GM18499 (cell line): ENCODE measurements around the gene TOPBP1.
A peak's percentile ranks its signal among the peaks of the same experiment; 100 is the strongest.
"Not testable (repeated sequence)": the region's sequence is repeated elsewhere in the genome, so short reads cannot be mapped to it uniquely, and the experiment has no call there.

Source experiments
- ATAC-seq: cut with Tn5 transposase; IDR thresholded peaks from one replicate; pipeline ENCODE4 v1.9.1; 2021; ENCODE audit warnings: moderate number of reproducible peaks; ENCODE audit not compliant: insufficient read depth, unreplicated experiment

The TOPBP1 gene

GRCh38 chr3:133661454-133662277, at the start of gene TOPBP1:
Gene TOPBP1 (minus strand): TSS chr3:133661941. CDS start chr3:133661127, 814 bp downstream.
- ATAC-seq: peak; percentile 62

GRCh38 chr3:133711013-133711412, 49.3 kb upstream of the TOPBP1 start:
- no peak for ATAC-seq

- ATAC-seq: no peak
Measured at GRCh38 chr3:133709139-133709750, 47.5 kb upstream of the TOPBP1 start.

DNA sequence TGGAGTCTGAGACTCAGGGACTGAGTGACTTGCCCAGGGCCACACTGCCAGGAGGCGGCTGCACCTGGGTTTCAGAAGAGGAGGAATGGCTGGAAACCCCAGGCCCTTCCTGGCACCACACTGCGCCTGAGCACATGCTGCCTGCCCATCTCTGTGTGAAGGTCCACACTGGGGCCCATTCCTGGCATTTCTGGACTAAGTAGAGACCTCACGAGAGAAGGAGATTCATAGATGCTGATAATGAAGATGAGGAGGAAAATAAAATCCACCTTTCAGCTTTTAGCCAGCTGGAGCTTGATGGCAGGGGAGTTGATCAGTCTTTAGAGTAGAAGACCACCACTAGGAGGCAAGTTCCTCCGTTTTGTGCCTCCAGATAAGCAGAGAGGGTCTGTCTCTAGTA, 44.3 kb upstream of the TOPBP1 start:
- ATAC-seq: no peak

DNA sequence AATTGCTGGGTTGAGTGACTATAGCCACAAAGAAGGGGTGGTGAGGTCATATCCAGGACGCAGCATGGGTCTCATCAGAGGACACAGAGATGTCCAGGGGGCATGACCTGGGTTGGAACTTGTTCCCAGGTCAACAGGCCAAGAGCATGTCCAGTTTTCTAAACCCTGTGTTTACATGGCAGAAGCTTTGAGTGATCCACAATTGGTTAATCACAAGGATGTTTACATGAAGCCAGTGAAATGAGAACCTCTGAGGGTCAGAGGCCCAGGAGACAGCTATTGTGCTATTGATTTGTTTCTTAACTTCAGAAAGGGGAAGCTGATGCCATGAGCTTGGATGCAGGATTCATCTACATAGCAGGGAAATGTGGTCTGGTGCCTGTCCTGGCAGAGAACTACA, 42.2 kb upstream of the TOPBP1 start:
- no peak for ATAC-seq

GRCh38 chr3:133701435-133702358, 40.0 kb upstream of the TOPBP1 start:
- no peak for ATAC-seq

DNA sequence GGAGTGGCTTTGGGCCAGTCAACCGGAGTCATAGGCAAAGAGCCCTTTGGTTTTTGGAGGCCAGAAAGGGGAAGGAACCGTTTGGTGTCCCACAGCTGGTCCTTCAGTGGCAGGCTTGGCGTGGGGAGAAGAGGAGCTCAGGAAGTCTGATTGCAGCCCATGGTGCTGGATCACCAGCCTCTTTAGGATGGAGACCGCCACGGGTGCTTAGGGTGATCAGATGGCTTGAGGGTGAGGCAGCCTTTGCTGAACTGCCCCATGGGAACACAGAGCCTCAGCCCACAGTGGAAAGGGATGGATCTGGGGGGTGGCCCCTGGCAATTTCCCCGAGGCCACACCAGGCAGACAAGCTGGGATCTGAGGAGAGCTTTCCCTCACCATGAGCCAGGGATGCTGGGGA, 38.6 kb upstream of the TOPBP1 start:
- ATAC-seq: no peak

DNA sequence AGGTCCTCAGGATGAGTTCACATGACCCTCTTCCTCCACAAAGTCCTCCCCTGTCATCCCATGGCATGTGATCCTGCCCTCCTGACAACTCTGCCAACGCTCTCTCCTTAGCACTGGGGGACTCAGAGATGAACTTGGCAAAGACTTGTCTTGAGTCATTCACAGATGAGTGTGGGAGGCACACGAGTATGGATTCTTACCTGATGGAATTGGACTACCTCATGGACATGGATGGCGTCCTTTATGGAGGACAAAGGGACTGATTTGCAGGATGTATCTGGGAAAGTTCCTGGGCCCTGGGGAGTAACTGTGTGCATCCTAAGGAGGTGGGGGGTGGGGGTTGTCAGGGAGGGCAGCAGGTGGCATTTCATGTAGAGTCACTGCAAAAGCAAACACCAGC, 38.2 kb upstream of the TOPBP1 start:
- no peak for ATAC-seq

DNA sequence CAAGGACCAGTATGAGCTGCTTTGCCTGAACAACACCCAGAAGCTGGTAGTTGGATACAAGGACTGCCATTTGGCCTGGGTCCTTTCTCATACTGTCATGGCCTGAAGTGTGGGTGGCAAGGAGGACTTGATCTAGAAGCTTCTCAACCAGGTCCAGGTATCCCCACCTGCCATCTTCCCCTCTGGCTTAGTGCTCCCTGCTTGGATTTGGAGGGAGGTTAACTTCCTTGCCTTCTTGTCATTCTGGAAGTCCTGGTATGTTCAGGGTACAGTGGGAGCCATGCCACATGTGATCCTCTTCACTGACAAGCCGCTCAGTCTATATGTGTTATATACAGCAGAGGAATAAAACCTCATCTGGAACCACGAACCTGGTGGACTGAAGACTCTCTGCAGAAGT, 37.7 kb upstream of the TOPBP1 start:
- no peak for ATAC-seq

DNA sequence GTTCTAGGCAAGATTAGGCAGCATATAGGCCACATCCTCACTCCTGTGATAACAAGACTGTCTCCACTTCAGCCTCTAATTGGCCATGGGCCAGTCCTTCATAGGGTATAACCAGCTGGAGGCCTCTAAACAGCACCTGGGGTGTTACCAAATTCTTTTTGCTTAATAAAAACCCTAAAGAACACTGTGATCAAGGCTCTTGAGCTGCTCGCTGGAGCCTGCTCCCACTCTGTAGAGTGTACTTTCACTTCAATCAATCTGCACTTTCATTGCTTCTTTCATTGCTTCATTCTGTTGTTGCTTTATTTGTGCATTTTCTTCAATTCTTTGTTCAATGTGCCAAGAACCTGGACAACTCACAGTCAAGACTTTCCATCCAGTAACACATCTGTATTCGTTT, 36.2 kb upstream of the TOPBP1 start:
- ATAC-seq: no peak

DNA sequence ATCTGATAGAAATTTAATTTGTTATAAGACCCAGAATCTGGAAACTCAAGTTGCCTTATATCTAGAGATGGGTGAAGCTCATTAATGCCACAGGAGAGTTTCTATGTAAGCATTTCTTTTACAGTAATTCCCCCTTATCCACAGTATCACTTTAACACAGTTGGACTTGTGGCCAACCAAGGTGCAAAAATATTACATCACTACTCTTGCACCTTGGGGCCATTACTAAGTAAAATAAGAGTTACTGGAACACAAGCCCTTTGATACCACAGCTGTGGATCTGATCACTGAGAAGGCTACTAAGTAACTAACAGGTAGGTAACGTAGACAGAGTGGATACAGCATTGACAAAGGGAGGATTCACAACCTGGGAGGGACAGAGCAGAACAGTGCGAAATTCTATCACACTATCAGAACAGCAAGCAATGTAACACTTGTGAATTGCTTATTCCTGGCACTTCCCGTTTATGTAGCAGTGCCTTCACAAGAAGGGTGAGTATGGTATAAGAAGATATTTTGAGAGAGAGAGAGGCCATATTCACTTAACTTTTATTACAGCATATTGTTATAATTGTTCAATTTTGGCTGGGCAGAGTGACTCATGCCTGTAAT, 33.9 kb upstream of the TOPBP1 start:
- ATAC-seq: no peak

DNA sequence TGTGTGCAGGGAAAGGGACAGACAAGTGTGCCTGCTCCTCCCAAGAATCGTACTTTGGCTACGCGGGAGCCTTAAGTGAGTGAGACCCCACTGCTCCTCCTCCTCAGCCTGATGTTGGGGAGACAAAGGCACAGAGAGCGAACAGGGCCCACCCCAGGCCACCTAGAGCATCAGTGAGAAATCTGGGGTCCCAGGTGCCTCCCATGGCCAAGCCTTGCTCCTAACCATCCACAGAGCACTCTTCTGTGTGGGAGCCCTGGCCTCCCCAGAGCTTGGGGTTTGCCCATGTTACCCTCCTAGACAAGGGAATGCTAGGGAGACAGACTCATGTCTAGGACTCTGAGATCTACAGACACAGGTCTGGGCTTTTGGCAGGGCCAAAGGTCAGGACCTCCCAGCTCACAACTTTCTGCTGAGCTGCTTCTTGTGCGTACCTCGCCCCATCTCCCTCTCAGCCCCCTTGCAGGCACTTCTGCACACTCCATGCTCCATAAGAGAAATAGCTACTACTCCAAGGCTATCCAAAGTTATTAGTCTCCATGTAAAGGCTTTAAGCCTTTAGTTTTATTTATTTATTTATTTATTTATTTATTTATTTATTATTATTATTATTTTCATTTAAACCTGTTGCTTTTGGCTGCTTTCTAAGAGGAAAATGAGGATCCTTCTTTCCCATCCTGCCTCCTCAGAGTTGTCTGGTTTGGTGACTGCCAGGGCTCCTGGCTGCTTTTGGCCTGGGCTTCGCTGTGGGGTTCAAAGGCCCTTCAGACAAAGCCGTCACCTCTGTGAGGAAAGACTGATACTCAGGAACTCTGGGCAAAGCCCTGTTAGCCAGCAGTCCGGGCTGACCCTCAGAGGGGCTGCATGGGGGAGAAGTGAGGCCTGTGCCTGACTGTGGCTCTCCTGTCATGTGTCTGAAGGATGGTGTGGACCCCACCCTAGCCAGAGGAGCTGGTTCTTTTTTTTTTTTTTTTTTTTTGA, 32.8 kb upstream of the TOPBP1 start:
- ATAC-seq: no peak

GRCh38 chr3:133693821-133694220, 32.1 kb upstream of the TOPBP1 start:
- no peak for ATAC-seq

- no peak for ATAC-seq
Measured at GRCh38 chr3:133692759-133693158, 31.0 kb upstream of the TOPBP1 start.

DNA sequence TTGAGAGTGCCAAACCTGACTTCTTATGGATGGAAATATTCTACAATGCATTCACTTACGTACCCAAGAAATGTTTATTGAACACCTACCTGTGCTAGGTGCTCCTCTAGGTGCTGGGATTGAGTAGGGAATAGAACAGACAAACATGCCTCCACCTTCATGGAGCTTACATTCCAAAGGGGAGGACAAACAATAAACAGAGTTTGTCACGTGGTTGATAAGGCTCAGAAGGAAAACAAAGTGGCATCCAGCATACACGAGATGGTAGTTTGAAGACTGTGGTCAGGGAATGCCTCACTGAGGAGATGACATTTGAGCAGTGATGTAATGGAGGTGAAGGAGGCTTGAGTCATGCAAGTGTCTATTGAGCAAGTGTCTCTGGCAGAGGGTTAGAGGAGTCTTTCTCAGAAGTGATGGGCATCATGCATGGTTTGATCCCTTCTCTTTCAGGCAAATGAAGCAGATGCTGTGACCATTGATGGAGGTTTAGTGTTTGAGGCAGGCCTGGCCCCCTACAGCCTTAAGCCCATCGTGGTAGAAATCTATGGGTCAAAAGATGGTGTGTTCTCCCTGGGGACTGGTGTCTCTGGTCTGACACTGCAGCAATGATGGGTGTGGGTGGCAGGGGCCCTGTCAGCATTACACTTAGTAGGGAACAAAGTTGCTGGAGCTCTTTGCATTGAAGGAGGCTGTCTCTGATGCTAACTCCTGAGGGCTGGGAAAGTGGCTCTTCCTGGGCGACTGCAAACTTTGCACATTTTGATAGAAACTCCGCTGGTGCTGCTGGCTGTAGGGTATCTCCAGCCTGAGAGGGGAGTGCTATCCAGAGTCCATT, 29.7 kb upstream of the TOPBP1 start:
- no peak for ATAC-seq

- not testable (repeated sequence) for ATAC-seq
Measured at GRCh38 chr3:133677993-133678392, 16.3 kb upstream of the TOPBP1 start.

DNA sequence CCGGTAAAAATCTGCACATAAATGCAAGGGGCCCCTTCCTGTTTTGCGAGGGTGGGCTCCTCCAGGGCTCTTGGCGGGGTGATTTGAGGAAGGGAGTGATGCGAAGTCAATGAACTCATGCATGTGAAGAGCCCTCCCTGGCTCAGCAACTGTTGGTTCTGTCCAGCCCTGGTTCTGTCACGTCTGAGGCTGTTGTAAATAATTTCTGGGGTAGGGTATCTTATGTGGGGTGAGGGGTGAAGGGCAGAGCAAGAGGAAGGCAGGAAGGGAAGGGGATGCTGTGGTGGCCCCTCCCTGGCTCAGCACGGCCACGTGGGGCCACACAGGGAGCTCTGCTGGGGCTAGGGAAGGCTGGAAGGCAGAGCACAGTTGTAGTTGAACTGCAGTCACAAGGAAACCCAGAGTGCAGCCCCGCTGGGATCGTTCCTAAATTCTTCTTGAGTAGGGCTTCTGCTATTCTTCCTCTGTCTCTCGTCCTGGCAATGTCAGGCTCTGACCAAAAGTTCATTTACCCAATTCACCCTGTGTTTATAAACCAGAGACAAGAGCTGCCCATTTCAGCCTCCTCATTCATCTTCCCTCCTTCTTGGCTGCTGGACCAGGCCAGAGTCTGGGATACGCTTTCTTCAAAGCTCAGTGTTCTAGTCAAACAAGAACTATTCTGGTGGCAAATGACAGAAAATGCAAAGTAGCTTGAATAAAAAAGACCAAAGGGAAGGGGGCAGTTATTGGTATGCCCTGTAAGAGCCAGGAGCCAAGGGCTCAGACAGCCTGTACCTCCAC, 14.8 kb upstream of the TOPBP1 start:
- no peak for ATAC-seq
